Brain pericyte (primary cell): ENCODE results near the gene ATP9B.

Source experiments
- DNase-seq: peaks from one replicate; pipeline ENCODE4 v3.0.0-alpha.2; 2012; ENCODE audit warnings: low read depth, low spot score

Gene ATP9B

DNA sequence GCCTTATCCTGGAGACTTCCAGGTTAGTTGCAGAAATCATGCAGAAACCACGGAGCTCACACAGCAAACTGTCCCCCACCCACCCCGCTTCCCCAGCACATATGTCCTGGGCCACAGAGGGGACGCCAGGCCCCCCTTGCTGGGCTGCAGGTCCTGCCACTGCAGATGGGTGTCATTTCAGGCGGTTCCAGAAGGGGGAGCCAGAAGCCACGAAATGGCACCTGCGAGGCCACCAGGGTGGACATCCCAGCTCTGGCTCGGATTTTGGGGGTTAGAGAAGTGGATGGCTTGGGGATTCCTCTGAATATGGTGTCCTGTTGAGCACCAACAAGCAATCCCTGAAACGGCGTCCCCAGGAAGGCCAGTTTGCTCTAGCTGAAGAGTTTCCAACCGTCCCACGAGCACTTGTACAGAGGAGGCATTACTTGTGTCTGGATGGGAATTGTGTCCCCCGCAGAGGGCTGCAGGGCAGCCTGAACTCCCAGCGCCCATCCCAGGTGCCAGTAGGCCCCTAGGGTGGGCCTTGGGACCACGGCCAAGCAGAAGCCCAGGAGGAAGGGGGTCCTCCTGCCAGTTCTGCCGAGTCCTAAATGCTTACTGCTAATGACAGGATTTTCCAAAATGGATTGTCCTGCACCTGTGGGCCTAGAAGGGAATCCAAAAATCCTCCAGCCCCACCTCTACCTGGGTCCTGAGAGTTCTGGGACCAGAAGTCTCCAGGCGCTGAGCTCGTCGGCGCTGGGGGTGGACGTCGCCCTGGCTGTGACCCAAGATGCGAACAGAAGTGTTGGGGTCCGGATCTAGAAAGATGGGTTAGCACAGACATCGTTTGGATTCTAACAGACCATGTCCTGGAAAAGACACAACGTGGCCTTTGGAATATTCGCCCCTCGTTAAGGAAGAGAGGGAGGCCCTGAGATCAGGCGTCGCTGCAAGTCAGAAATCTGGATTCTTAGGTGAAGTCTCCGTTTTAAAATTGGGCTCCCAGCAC is 311.9 kb downstream of the ATP9B start:
- DNase-seq = no peak

GRCh38 chr18:79381811-79382311 is 312.7 kb downstream of the ATP9B start:
- no peak for DNase-seq

DNA sequence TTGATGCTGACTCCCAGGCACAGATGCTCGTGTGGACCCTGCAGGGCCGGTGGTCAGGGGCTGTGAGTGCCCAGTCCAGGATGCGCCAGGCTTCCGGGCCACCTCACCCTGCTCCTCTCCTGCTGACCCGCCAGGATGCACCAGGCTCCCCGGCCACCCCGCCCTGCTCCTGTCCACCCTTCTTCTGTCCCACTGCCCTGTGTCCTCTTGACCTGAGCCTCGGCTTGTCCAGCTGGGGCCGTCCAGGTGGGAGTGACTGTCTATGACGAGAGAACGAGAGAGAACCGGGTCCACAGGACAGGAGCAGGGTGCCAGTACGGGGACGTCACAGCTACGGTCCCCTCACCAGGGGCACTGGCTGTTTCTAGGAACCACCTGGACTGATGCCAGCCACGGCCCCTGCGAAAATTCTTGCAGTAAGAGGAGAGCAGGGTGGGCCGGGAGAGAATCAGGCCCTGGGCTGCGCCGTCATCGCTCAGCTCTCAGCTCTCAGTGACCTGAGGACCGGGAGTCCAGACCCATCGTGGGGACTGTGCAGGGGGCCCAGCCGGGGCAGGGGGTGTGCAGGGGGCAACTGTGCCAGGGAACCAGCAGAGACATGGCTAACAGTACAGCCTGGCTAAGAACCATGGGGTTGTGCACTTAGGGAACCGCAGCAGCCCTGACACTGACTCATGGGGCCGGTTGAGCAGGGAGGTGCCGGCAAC is 313.6 kb downstream of the ATP9B start:
- no peak for DNase-seq

GRCh38 chr18:79383388-79384056 is 314.3 kb downstream of the ATP9B start:
- DNase-seq = no peak

- no peak for DNase-seq
These were observed 315.1 kb downstream of the ATP9B start for GRCh38 chr18:79384151-79384807.

GRCh38 chr18:79384834-79385233 is 315.6 kb downstream of the ATP9B start:
- DNase-seq = no peak

GRCh38 chr18:79385326-79385707 is 316.1 kb downstream of the ATP9B start:
- no peak for DNase-seq

- no peak for DNase-seq
These were observed 316.6 kb downstream of the ATP9B start for GRCh38 chr18:79385708-79386341.

DNA sequence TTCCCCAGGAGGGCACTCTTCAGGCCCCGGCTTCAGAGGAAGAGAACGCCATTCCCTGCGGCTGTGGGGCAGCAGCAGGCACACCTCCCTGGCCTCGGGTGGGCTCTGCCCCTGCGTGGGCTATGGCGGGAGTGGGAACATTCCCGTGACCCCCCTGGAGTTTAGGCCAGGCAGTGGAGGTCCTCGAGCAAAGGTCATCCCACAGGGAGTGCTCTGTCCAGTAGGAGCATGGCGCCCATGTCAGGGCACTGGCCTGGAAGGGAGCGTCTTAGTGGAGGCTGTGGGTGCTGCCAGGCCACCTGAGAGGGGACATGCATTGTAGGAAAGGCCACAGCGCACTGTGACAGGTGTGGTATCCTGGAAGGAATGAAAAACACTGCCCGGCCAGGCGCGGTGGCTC is 317.4 kb downstream of the ATP9B start:
- no peak for DNase-seq

DNA sequence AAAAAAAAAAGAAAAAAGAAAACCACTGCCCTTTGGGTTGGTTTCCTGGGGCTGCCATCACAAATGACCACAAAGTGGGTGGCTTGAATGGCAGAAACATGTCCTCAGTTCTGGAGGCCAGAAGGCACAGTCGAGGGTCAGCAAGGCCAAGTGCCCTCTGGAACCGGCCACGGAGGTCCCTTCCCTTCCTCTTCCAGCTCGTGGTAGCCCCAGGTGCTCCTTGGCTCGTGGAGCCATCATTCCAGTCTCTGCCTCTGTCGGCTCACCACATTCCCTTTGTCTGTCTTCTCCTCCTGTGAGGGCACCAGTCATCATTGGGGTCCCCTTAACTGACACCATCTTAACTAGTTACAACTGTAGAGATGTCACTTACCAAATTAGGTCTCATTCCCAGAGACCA is 318.0 kb downstream of the ATP9B start:
- DNase-seq = no peak

GRCh38 chr18:79387615-79388014 is 318.4 kb downstream of the ATP9B start:
- no peak for DNase-seq

GRCh38 chr18:79388043-79388442 is 318.8 kb downstream of the ATP9B start:
- no peak for DNase-seq

GRCh38 chr18:79389689-79390088 is 320.5 kb downstream of the ATP9B start:
- DNase-seq = no peak

GRCh38 chr18:79392226-79392625 is 323.0 kb downstream of the ATP9B start:
- no peak for DNase-seq

GRCh38 chr18:79393181-79393634 is 324.0 kb downstream of the ATP9B start:
- DNase-seq = no peak

GRCh38 chr18:79393635-79394533 is 324.7 kb downstream of the ATP9B start:
- no peak for DNase-seq

GRCh38 chr18:79394534-79395307 is 325.5 kb downstream of the ATP9B start:
- no peak for DNase-seq

GRCh38 chr18:79395308-79395640 is 326.1 kb downstream of the ATP9B start:
- DNase-seq = no peak

DNA sequence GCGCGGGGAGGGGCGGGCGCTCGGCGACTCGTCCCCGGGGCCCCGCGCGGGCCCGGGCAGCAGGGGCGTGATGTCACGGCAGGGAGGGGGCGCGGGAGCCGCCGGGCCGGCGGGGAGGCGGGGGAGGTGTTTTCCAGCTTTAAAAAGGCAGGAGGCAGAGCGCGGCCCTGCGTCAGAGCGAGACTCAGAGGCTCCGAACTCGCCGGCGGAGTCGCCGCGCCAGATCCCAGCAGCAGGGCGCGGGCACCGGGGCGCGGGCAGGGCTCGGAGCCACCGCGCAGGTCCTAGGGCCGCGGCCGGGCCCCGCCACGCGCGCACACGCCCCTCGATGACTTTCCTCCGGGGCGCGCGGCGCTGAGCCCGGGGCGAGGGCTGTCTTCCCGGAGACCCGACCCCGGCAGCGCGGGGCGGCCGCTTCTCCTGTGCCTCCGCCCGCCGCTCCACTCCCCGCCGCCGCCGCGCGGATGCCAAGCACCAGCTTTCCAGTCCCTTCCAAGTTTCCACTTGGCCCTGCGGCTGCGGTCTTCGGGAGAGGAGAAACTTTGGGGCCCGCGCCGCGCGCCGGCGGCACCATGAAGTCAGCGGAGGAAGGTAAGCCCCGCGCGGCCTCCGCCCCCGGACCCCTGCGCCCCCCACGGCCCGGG is 326.7 kb downstream of the ATP9B start, which contains the start of gene NFATC1:
TSS of gene NFATC1 (plus strand) at position 170 of the 644 bp plus-strand sequence. CDS start at position 465, 295 bp downstream.
- no peak for DNase-seq
